Stomach (tissue), 4 donors: ENCODE measurements around the gene CAPN8.

Experiments used
- EP300 ChIP-seq: sonication (generic); formaldehyde crosslinking; IDR thresholded peaks from one replicate; pipeline ENCODE4 v1.6.1; 2017; ENCODE audit warnings: antibody characterized with exemption
- POLR2A ChIP-seq, 4 donors: fragments of 450-650 bp; IDR thresholded peaks; one replicate each; pipeline ENCODE4 v1.6.1; 2016; ENCODE audit warnings: antibody characterized with exemption in 4 of 4, control low read depth in 2 of 4, mild to moderate bottlenecking in 1 of 4, moderate library complexity in 1 of 4
- POLR2AphosphoS5 ChIP-seq, 3 donors: sonication (generic); formaldehyde crosslinking; IDR thresholded peaks; one replicate each; pipeline ENCODE4 v1.6.1; 2016; ENCODE audit warnings: antibody characterized with exemption in 3 of 3
- TF ChIP-seq, protein P1 (sequence below), 7 experiments: fragments of 450-650 bp in 4 of 7; fragments of 200-600 bp in 3 of 7; sonication (generic) in 3 of 7; IDR thresholded peaks; one replicate each; pipeline ENCODE4 v1.5.1; 2016 to 2019; ENCODE audit warnings: antibody characterized with exemption in 7 of 7, control low read depth in 2 of 7, mild to moderate bottlenecking in 1 of 7

DNA sequence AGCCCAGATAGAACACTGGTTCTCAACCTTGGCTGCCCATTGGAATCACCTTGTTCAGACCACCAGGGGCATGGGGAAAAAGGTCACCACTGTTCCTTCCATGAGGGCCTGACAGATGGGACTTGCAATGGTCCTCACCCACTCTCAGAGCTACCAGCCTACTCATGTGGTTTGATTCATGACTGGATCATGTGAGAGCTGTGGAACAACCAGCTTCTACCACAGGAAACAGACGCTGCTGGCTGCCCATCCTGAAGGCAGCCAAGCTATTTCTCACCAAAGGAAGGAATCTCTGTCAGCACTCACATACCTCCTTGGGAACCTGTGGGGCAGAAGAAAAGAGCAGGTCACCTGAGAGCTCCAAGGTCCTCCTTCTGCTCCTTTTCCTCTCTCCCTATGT is 53.6 kb downstream of the CAPN8 start:
- TF ChIP-seq, protein P1, sequence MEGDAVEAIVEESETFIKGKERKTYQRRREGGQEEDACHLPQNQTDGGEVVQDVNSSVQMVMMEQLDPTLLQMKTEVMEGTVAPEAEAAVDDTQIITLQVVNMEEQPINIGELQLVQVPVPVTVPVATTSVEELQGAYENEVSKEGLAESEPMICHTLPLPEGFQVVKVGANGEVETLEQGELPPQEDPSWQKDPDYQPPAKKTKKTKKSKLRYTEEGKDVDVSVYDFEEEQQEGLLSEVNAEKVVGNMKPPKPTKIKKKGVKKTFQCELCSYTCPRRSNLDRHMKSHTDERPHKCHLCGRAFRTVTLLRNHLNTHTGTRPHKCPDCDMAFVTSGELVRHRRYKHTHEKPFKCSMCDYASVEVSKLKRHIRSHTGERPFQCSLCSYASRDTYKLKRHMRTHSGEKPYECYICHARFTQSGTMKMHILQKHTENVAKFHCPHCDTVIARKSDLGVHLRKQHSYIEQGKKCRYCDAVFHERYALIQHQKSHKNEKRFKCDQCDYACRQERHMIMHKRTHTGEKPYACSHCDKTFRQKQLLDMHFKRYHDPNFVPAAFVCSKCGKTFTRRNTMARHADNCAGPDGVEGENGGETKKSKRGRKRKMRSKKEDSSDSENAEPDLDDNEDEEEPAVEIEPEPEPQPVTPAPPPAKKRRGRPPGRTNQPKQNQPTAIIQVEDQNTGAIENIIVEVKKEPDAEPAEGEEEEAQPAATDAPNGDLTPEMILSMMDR (IDR thresholded peaks at IDR 0.05), result no peak
- TF ChIP-seq POLR2AphosphoS5 (IDR thresholded peaks at IDR 0.05), result no peak
- TF ChIP-seq POLR2A (IDR thresholded peaks at IDR 0.05), result no peak
- TF ChIP-seq EP300, result no peak
